CD4-positive, alpha-beta T cell (primary cell): ENCODE results near the gene LNX1. TPM values are rescaled to one million over a fixed set of nuclear protein-coding genes. Genes with fewer than 3 reads are reported as not detected.

Experiments
- ATAC-seq: fragments of 200-7000 bp; cut with Tn5 transposase; one replicate; pipeline ENCODE4 v1.10.0; 2022; ENCODE audit warnings: mild to moderate bottlenecking; ENCODE audit not compliant: poor library complexity
- CTCF ChIA-PET: fragments of 350-600 bp; sonication (Branson Sonifier 250); formaldehyde crosslinking; loops from one replicate; lab custom pipeline; 2021; ENCODE audit warnings: antibody characterized with exemption, inconsistent platforms; lab: Charles Lee
- POLR2A ChIA-PET: fragments of 350-600 bp; sonication (Branson Sonifier 250); formaldehyde crosslinking; loops from one replicate; lab custom pipeline; 2021; ENCODE audit warnings: antibody characterized with exemption, inconsistent platforms; lab: Charles Lee
- DNase-seq, 14 experiments: peaks; one replicate each; pipeline ENCODE4 v3.0.0-alpha.2; 2013 to 2020; ENCODE audit warnings: mixed read lengths in 2 of 14
- H3K27ac ChIP-seq, 2 donors: one replicate each; pipeline versions ENCODE4 v1.5.1 to v1.7.0; 2013; ENCODE audit warnings: low read length in 2 of 2, low read depth in 1 of 2, mild to moderate bottlenecking in 1 of 2
- H3K27me3 ChIP-seq, 2 experiments: 1 replicate in 1 of 2; 2 replicates in 1 of 2; pipeline versions ENCODE4 v1.6.1 to v1.7.0; 2013; ENCODE audit warnings: low read length in 2 of 2, control low read depth in 1 of 2, mild to moderate bottlenecking in 1 of 2, moderate library complexity in 1 of 2; ENCODE audit not compliant: insufficient read depth in 2 of 2, control insufficient read depth in 1 of 2
- H3K36me3 ChIP-seq: one replicate; pipeline ENCODE4 v1.6.1; 2013; ENCODE audit warnings: low read length, control low read depth; ENCODE audit not compliant: insufficient read depth
- H3K4me1 ChIP-seq: one replicate; pipeline ENCODE4 v1.6.1; 2013; ENCODE audit warnings: low read length, control low read depth; ENCODE audit not compliant: insufficient read depth
- H3K4me3 ChIP-seq: one replicate; pipeline ENCODE4 v1.5.1; 2013; ENCODE audit warnings: mild to moderate bottlenecking, low read length, moderate library complexity
- H3K9me3 ChIP-seq, 2 experiments: 1 replicate in 1 of 2; 2 replicates in 1 of 2; pipeline versions ENCODE4 v1.6.1 to v1.7.0; 2013; ENCODE audit warnings: low read length in 2 of 2, mild to moderate bottlenecking in 2 of 2, control low read depth in 1 of 2, moderate library complexity in 1 of 2; ENCODE audit not compliant: control insufficient read depth in 1 of 2, insufficient read depth in 1 of 2
- H3K27ac Mint-ChIP-seq: one replicate; pipeline ENCODE4 v1.8.0; 2020; ENCODE audit warnings: mixed read lengths
- H3K27me3 Mint-ChIP-seq: one replicate; pipeline ENCODE4 v1.8.0; 2021; ENCODE audit warnings: mixed read lengths
- H3K36me3 Mint-ChIP-seq: one replicate; pipeline ENCODE4 v1.8.0; 2021; ENCODE audit warnings: low read depth, mixed read lengths
- H3K4me1 Mint-ChIP-seq: one replicate; pipeline ENCODE4 v1.8.0; 2021; ENCODE audit warnings: low read depth, mixed read lengths
- H3K4me3 Mint-ChIP-seq: one replicate; pipeline ENCODE4 v1.8.0; 2020; ENCODE audit warnings: mild to moderate bottlenecking, mixed read lengths
- H3K9me3 Mint-ChIP-seq: one replicate; pipeline ENCODE4 v1.8.0; 2020; ENCODE audit warnings: mixed read lengths
- intact Hi-C, 2 experiments: fragments of 100-400 bp; cut with DNase I in 1 of 2; cut with micrococcal nuclease in 1 of 2; formaldehyde crosslinking; loops; one replicate each; pipeline versions ENCODE4 v1.15.1 to v1.9.0; 2023 to 2025; cut with DNase I, micrococcal nuclease
- total RNA-seq, 174 experiments: library from RNA in 2 of 174; stranded (reverse) in 2 of 174; gene quantifications; one replicate each; pipeline ENCODE4 v1.2.3 and lab custom pipeline; 2021 to 2026
- TF ChIP-seq, protein P1 (sequence below): fragments of 200-600 bp; IDR thresholded peaks from one replicate; pipeline ENCODE4 v1.8.0; 2022; ENCODE audit warnings: antibody characterized with exemption, mild to moderate bottlenecking

The LNX1 gene
- total RNA-seq, 2 experiments from 2014 or later = not detected

DNA sequence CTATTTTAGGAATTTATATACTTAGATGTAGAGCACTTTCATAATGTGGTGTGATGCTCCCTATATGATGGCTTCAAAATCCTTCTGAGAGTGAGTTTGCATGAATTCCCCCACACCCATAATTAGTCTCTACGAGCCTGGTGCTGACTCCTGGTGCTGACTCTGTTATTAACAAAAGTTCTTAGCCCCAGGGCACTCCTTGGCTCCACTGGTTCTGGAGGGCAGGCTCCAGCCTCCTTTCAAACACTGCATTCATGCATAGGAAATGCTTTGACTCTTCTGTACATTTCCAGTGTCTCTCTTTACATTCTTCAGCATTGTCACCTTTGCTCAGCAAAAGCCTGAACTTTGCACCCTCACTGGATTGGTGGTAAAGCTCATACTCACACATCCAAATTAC is 64.0 kb downstream of the LNX1 start:
- intact Hi-C loops = no loop called here
- CTCF ChIA-PET = no interaction called here
- POLR2A ChIA-PET = no interaction called here
- Histone ChIP-seq H3K4me1 (no peaks in the 10 kb centered on the region), H3K27me3 (no peaks in the 10 kb centered on the region), H3K9me3 (no peaks in the 10 kb centered on the region), H3K4me3 (no peak overlapping the region), H3K27ac (no peak overlapping the region), H3K36me3 (no peaks in the 10 kb centered on the region)
- Mint-ChIP-seq H3K4me3 (no peak overlapping the region), H3K9me3 (no peaks in the 10 kb centered on the region), H3K4me1 (no peaks in the 10 kb centered on the region), H3K36me3 (no peaks in the 10 kb centered on the region), H3K27me3 (peaks cover 14% of the 10 kb centered on the region), H3K27ac (no peak overlapping the region)
- DNase-seq (no peak), ATAC-seq (no peak)
- TF ChIP-seq, protein P1, sequence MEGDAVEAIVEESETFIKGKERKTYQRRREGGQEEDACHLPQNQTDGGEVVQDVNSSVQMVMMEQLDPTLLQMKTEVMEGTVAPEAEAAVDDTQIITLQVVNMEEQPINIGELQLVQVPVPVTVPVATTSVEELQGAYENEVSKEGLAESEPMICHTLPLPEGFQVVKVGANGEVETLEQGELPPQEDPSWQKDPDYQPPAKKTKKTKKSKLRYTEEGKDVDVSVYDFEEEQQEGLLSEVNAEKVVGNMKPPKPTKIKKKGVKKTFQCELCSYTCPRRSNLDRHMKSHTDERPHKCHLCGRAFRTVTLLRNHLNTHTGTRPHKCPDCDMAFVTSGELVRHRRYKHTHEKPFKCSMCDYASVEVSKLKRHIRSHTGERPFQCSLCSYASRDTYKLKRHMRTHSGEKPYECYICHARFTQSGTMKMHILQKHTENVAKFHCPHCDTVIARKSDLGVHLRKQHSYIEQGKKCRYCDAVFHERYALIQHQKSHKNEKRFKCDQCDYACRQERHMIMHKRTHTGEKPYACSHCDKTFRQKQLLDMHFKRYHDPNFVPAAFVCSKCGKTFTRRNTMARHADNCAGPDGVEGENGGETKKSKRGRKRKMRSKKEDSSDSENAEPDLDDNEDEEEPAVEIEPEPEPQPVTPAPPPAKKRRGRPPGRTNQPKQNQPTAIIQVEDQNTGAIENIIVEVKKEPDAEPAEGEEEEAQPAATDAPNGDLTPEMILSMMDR = no peak

DNA sequence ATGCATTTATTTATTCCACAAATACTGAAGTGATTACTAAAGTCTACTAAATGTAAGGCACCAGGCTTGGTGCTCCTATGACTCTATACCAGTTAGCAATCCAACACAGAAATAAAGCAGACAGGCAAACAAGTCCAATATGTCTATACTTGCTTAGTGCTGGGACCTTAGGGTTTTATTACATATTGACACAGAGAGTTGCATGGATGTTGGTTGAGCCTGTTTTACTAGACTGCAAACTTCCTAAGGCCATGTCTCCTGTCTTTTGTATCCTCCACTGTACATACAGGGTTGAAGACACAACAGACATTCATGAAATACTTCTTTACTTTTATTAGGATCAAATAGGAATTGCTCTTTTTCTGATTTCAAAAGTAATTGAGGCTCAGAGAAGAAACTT is 69.0 kb downstream of the LNX1 start:
- intact Hi-C loops = no loop called here
- DNase-seq (no peak), ATAC-seq (no peak)
- H3K36me3 Mint-ChIP-seq = no peaks in the 10 kb centered on the region
- POLR2A ChIA-PET = no interaction called here
- Histone ChIP-seq H3K9me3 (no peaks in the 10 kb centered on the region), H3K36me3 (no peaks in the 10 kb centered on the region), H3K4me1 (no peaks in the 10 kb centered on the region), H3K4me3 (no peak overlapping the region), H3K27ac (no peak overlapping the region), H3K27me3 (no peaks in the 10 kb centered on the region)
- no peaks in the 10 kb centered on the region for H3K9me3 Mint-ChIP-seq
- H3K27me3 Mint-ChIP-seq = peaks cover 18% of the 10 kb centered on the region
- no peak overlapping the region for H3K27ac Mint-ChIP-seq
- no peaks in the 10 kb centered on the region for H3K4me1 Mint-ChIP-seq
- CTCF ChIA-PET = no interaction called here
- H3K4me3 Mint-ChIP-seq = no peak overlapping the region
- TF ChIP-seq, protein P1 = no peak

DNA sequence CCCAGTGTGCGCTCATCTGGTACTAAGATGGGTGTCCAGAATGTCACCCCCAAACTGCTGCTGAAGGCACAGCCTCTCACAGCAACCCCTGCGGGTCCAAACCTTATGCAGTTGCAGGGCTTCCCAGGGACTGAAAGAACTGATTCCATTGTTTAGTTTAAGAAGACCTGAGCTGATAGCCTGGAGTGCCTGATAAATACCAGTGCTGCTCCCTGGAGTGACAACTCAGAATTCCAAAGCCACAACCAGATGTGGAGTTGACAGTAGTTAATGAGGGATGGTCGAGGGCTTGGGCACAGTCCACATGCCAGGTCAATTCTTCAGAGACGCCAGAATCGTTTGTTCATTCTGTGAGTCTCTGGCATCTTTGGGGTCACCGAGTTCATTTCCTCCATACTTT is 71.2 kb downstream of the LNX1 start:
- Mint-ChIP-seq H3K4me3 (no peak overlapping the region), H3K36me3 (no peaks in the 10 kb centered on the region), H3K4me1 (no peaks in the 10 kb centered on the region), H3K9me3 (no peaks in the 10 kb centered on the region), H3K27me3 (peaks cover 9% of the 10 kb centered on the region), H3K27ac (no peak overlapping the region)
- H3K27me3 ChIP-seq = no peaks in the 10 kb centered on the region
- ChIA-PET CTCF (no interaction called here), POLR2A (no interaction called here)
- no peaks in the 10 kb centered on the region for H3K36me3 ChIP-seq
- H3K4me3 ChIP-seq = no peak overlapping the region
- TF ChIP-seq, protein P1 = no peak
- no peaks in the 10 kb centered on the region for H3K4me1 ChIP-seq
- intact Hi-C loops = no loop called here
- ATAC-seq (no peak), DNase-seq (no peak)
- no peaks in the 10 kb centered on the region for H3K9me3 ChIP-seq
- H3K27ac ChIP-seq = no peak overlapping the region
